H1 (cell line): ENCODE measurements around the gene SHISAL1. TPM values are rescaled to one million over a fixed set of nuclear protein-coding genes. Genes with fewer than 3 reads are reported as not detected.

ENCODE experiments used
- CTCF ChIA-PET: fragments of 300-600 bp; sonication (Branson Sonifier 250); formaldehyde crosslinking; loops from one replicate; lab custom pipeline; 2021; ENCODE audit not compliant: partially characterized antibody; lab: Charles Lee
- POLR2A ChIA-PET: fragments of 300-600 bp; sonication (Branson Sonifier 250); formaldehyde crosslinking; loops from one replicate; lab custom pipeline; 2021; ENCODE audit warnings: inconsistent platforms; ENCODE audit not compliant: partially characterized antibody; lab: Charles Lee
- DNase-seq, 2 experiments: peaks; one replicate each; pipeline versions ENCODE4 v3.0.0 to v3.0.0-alpha.2; 2010 to 2022; ENCODE audit warnings: low spot score in 2 of 2, low read depth in 1 of 2, mixed read lengths in 1 of 2
- FAIRE-seq: peaks from 2 replicates; lab custom pipeline; 2011; peaks lifted over from hg19 to GRCh38; lab: Jason Lieb, UNC
- H2AFZ ChIP-seq: 2 replicates; pipeline ENCODE4 v1.8.1; 2012; ENCODE audit warnings: low read length, inconsistent platforms
- H2AK5ac ChIP-seq: 2 replicates; pipeline ENCODE4 v1.6.1; 2013; ENCODE audit warnings: low read depth, low read length
- H2BK120ac ChIP-seq: replicated peaks from 2 replicates; pipeline ENCODE3; 2013; ENCODE audit warnings: low read depth, low read length, inconsistent platforms
- H2BK12ac ChIP-seq: 2 replicates; pipeline ENCODE4 v1.6.1; 2013; ENCODE audit warnings: low read depth, low read length
- H2BK15ac ChIP-seq: 2 replicates; pipeline ENCODE4 v1.6.1; 2013; ENCODE audit warnings: low read length
- H2BK20ac ChIP-seq: 2 replicates; pipeline ENCODE4 v1.6.1; 2013; ENCODE audit warnings: low read length
- H2BK5ac ChIP-seq: 2 replicates; pipeline ENCODE4 v1.6.1; 2013; ENCODE audit warnings: low read depth, low read length
- H3K14ac ChIP-seq: 2 replicates; pipeline ENCODE4 v1.6.1; 2013; ENCODE audit warnings: inconsistent platforms; ENCODE audit not compliant: insufficient read length
- H3K18ac ChIP-seq: 2 replicates; pipeline ENCODE4 v1.6.1; 2013; ENCODE audit warnings: low read length; ENCODE audit errors: extremely low read depth
- H3K23ac ChIP-seq: 2 replicates; pipeline ENCODE4 v1.6.1; 2013; ENCODE audit warnings: inconsistent platforms; ENCODE audit not compliant: insufficient read length
- H3K23me2 ChIP-seq: 2 replicates; pipeline ENCODE4 v1.6.1; 2013; ENCODE audit warnings: low read depth, low read length
- H3K27ac ChIP-seq: 2 replicates; pipeline ENCODE4 v1.6.1; 2011; ENCODE audit warnings: low read depth, low read length, inconsistent platforms
- H3K27me3 ChIP-seq, 4 experiments: replicated peaks in 1 of 4; 1 replicate in 1 of 4; 2 replicates in 3 of 4; pipeline versions ENCODE4 v1.6.1 to v1.8.1; 2011 to 2013; ENCODE audit warnings: low read length in 3 of 4, mild to moderate bottlenecking in 3 of 4, inconsistent platforms in 2 of 4, mixed read lengths in 2 of 4, moderate library complexity in 1 of 4; ENCODE audit not compliant: control insufficient read depth in 3 of 4, insufficient read depth in 3 of 4; ENCODE audit errors: extremely low read depth in 1 of 4
- H3K36me3 ChIP-seq, 4 experiments: 2 replicates each; pipeline versions ENCODE4 v1.6.1 to v1.8.1; 2011 to 2013; ENCODE audit warnings: mild to moderate bottlenecking in 4 of 4, low read length in 3 of 4, moderate library complexity in 2 of 4, control low read depth in 1 of 4, inconsistent platforms in 1 of 4; ENCODE audit not compliant: insufficient read depth in 4 of 4, control insufficient read depth in 2 of 4
- H3K4ac ChIP-seq: replicated peaks from 2 replicates; pipeline ENCODE3; 2013; ENCODE audit warnings: low read length, low read depth, mixed read lengths, inconsistent platforms; ENCODE audit not compliant: insufficient read length
- H3K4me1 ChIP-seq, 4 experiments: replicated peaks in 1 of 4; 1 replicate in 1 of 4; 2 replicates in 3 of 4; pipeline versions ENCODE4 v1.6.1 to v1.8.1; 2011 to 2013; ENCODE audit warnings: low read length in 3 of 4, inconsistent platforms in 2 of 4, mixed read lengths in 1 of 4; ENCODE audit not compliant: insufficient read depth in 4 of 4, control insufficient read depth in 3 of 4
- H3K4me2 ChIP-seq, 2 experiments: 2 replicates each; pipeline versions ENCODE4 v1.6.1 to v1.8.1; 2011 to 2013; ENCODE audit warnings: low read depth in 2 of 2, low read length in 2 of 2, control low read depth in 1 of 2, inconsistent platforms in 1 of 2, mild to moderate bottlenecking in 1 of 2; ENCODE audit not compliant: insufficient read depth in 1 of 2
- H3K4me3 ChIP-seq, 4 experiments: fragments of 200-600, 300-600 bp in 1 of 4; sonication (generic), shearing (Covaris generic), sonication (Bioruptor Twin) in 1 of 4; 2 replicates each; pipeline versions ENCODE4 v1.5.1 to v1.8.1; 2011 to 2016; ENCODE audit warnings: low read length in 4 of 4, low read depth in 3 of 4, control low read depth in 2 of 4, inconsistent platforms in 2 of 4, mild to moderate bottlenecking in 2 of 4, mixed read lengths in 1 of 4, moderate library complexity in 1 of 4; ENCODE audit not compliant: insufficient read depth in 2 of 4; ENCODE audit errors: extremely low read depth in 1 of 4
- H3K56ac ChIP-seq: replicated peaks from 2 replicates; pipeline ENCODE3; 2013; ENCODE audit warnings: low read depth, mild to moderate bottlenecking, mixed read lengths, low read length, inconsistent platforms; ENCODE audit not compliant: insufficient read length
- H3K79me1 ChIP-seq: 2 replicates; pipeline ENCODE4 v1.6.1; 2013; ENCODE audit warnings: low read depth, low read length, control low read depth
- H3K79me2 ChIP-seq, 2 experiments: 2 replicates each; pipeline versions ENCODE4 v1.6.1 to v1.8.1; 2012 to 2013; ENCODE audit warnings: low read length in 2 of 2, mild to moderate bottlenecking in 2 of 2, inconsistent platforms in 1 of 2; ENCODE audit not compliant: insufficient read depth in 2 of 2, control insufficient read depth in 1 of 2
- H3K9ac ChIP-seq, 4 experiments: replicated peaks in 1 of 4; 1 replicate in 1 of 4; 2 replicates in 3 of 4; pipeline versions ENCODE4 v1.6.1 to v1.8.1; 2011 to 2013; ENCODE audit warnings: low read depth in 3 of 4, low read length in 3 of 4, control low read depth in 2 of 4, mild to moderate bottlenecking in 2 of 4, moderate library complexity in 2 of 4, inconsistent platforms in 1 of 4; ENCODE audit errors: extremely low read depth in 1 of 4
- H3K9me3 ChIP-seq, 2 experiments: 2 replicates each; pipeline versions ENCODE4 v1.6.1 to v1.8.1; 2012 to 2013; ENCODE audit warnings: mild to moderate bottlenecking in 2 of 2, moderate library complexity in 2 of 2, control low read depth in 1 of 2, inconsistent platforms in 1 of 2, low read depth in 1 of 2, low read length in 1 of 2, mixed read lengths in 1 of 2; ENCODE audit not compliant: insufficient read depth in 2 of 2
- H4K20me1 ChIP-seq, 2 experiments: replicated peaks in 1 of 2; 2 replicates each; pipeline versions ENCODE3 to v1.8.1; 2011 to 2013; ENCODE audit warnings: inconsistent platforms in 2 of 2, low read length in 2 of 2, mild to moderate bottlenecking in 1 of 2; ENCODE audit not compliant: insufficient read depth in 2 of 2, control insufficient read depth in 1 of 2
- H4K5ac ChIP-seq: 2 replicates; pipeline ENCODE4 v1.6.1; 2013; ENCODE audit warnings: low read length, low read depth, mixed read lengths, inconsistent platforms; ENCODE audit not compliant: insufficient read length
- H4K8ac ChIP-seq: 2 replicates; pipeline ENCODE4 v1.8.0; 2013; ENCODE audit warnings: mild to moderate bottlenecking, moderate library complexity, low read length, inconsistent platforms; ENCODE audit not compliant: insufficient read depth; ENCODE audit errors: extremely low read depth
- H4K91ac ChIP-seq: replicated peaks from 2 replicates; pipeline ENCODE3; 2013; ENCODE audit warnings: low read length, mixed read lengths, inconsistent platforms; ENCODE audit not compliant: insufficient read length
- BRCA1 ChIP-seq: IDR thresholded peaks from 2 replicates; pipeline ENCODE4 v1.6.1; 2012; ENCODE audit warnings: low read depth, low read length, improper control_type of control experiment
- CBX8 ChIP-seq: fragments of 300-800, 300-1000 bp; sonication (generic); IDR thresholded peaks from 2 replicates; pipeline ENCODE4 v1.7.1; 2016; ENCODE audit warnings: low read depth, low read length, borderline replicate concordance
- KDM1A ChIP-seq: fragments of 200-600, 300-600 bp; sonication (generic); IDR thresholded peaks from 2 replicates; pipeline ENCODE4 v1.7.1; 2016; ENCODE audit warnings: mild to moderate bottlenecking, low read length, borderline replicate concordance
- KDM4A ChIP-seq: IDR thresholded peaks from one replicate; pipeline ENCODE4 v1.7.1; 2012; ENCODE audit warnings: low read depth, mild to moderate bottlenecking, moderate library complexity, low read length, inconsistent platforms; ENCODE audit not compliant: severe bottlenecking
- RAD21 ChIP-seq, 2 experiments: IDR thresholded peaks in 1 of 2; conservative IDR thresholded peaks in 1 of 2; 2 replicates each; pipeline ENCODE4 v1.6.1; 2011; ENCODE audit warnings: low read depth in 2 of 2, low read length in 2 of 2, improper control_type of control experiment in 1 of 2, inconsistent platforms in 1 of 2, mild to moderate bottlenecking in 1 of 2, moderate library complexity in 1 of 2
- WGBS, 2 experiments: shearing (Covaris generic) in 1 of 2; methylation state at CpG; one replicate each; pipeline versions ENCODE4 v1.1.6 to v1.1.7; 2013 to 2015; ENCODE audit warnings: low lambda C conversion rate in 2 of 2, mixed read lengths in 2 of 2, inconsistent platforms in 1 of 2, low coverage in 1 of 2, missing lambda C conversion rate in 1 of 2; ENCODE audit not compliant: insufficient replicate concordance in 2 of 2, insufficient coverage in 1 of 2, insufficient read length in 1 of 2; ENCODE audit errors: extremely low coverage in 1 of 2, missing lambda C conversion rate in 1 of 2; 5-methylcytosine and 5-hydroxymethylcytosine counted together
- polyA plus RNA-seq, 7 experiments: library from polyadenylated mRNA; depleted of rRNA in 3 of 7; stranded (reverse) in 5 of 7; unstranded in 2 of 7; fragments of >200 nt in 5 of 7; fragments of 200-250 nt in 2 of 7; gene quantifications; 1 replicate in 5 of 7; 2 replicates in 1 of 7; 4 replicates in 1 of 7; pipeline versions ENCODE4 v1.2.1 to v1.2.3, GENCODE V29; 2011 to 2013; ENCODE audit warnings: missing spikeins in 2 of 7, mixed read lengths in 2 of 7
- total RNA-seq: library from RNA; stranded (reverse); fragmentation: NEBNext Ultra II Directional; extraction: Animal tissue kit (Norgen Biotek cat#: 25700); gene quantifications from 2 replicates; pipeline ENCODE4 v1.2.1, GENCODE V29; 2021

SHISAL1 gene
- total and polyA plus RNA-seq, 2 of the 8 experiments (the other 6 are each of a cell fraction or from before 2014, with no cell fraction given) = 3.7 to 5.8 TPM

DNA sequence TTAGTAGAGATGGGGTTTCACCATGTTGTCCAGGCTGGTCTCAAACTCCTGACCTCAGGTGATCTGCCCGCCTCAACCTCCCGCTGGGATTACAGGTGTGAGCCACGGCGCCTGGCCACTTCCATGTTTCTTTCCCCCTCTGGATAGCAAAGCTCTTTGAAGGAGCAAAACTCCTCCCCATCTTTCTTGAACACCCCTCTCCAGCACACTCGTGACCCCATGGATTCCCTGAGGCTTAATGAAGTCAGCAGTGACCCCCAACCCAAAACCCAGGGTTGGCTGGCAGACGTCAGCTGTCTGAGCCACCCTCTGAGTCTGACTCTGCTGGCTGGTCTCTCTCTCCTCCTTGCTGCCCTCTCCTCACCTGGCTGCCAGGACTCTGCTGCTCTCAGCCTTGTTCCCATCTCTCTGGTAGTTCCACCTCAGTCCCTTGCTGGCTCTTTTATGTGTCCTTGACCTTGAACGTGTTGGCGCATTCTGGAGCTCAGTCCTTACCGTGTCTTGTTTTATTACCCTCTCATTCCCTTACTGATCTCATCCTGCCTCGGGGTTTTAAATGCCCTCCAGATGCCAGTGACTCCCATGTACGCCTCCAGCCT is 87.6 kb downstream of the SHISAL1 start:
- Histone ChIP-seq H3K27me3 (no peaks in the 10 kb centered on the region), H3K9ac (no peak overlapping the region), H4K91ac (no peak overlapping the region), H3K14ac (no peak overlapping the region), H3K36me3 (no peaks in the 10 kb centered on the region), H3K9me3 (peaks cover 5 to 9% of the 10 kb centered on the region in 2 experiments; a peak in 1 of 4 replicates), H3K4me3 (no peak overlapping the region), H3K56ac (no peak overlapping the region), H2BK12ac (no peak overlapping the region), H2BK5ac (no peak overlapping the region), H4K8ac (no peak overlapping the region), H2BK15ac (no peak overlapping the region), H3K4ac (no peak overlapping the region), H4K20me1 (no peaks in the 10 kb centered on the region), H3K27ac (no peak overlapping the region), H2BK120ac (no peak overlapping the region), H3K23ac (no peak overlapping the region), H3K23me2 (no peaks in the 10 kb centered on the region), H3K18ac (no peak overlapping the region), H3K79me2 (no peaks in the 10 kb centered on the region), H2BK20ac (no peak overlapping the region), H3K4me2 (no peak overlapping the region), H4K5ac (no peak overlapping the region), H3K4me1 (no peaks in the 10 kb centered on the region), H2AK5ac (no peak overlapping the region), H3K79me1 (no peaks in the 10 kb centered on the region), H2AFZ (no peak overlapping the region)
- CTCF ChIA-PET = interaction anchor here (0.6 kb wide), 1 partner anchor 425 kb away, joined by 3 read pairs; no protein-coding TSS in a partner anchor
- DNase-seq (peak in 1 of 2 experiments; percentile 31), FAIRE-seq (no peak)
- POLR2A ChIA-PET = no interaction called here
- 95% methylated on average over 10 of the region's 11 CpGs; no CpG with 5 or more reads in 1 of the 2 experiments for WGBS, 2 experiments
- TF ChIP-seq KDM1A (no peak), BRCA1 (no peak), CBX8 (no peak), KDM4A (no peak), RAD21 (IDR thresholded peaks at IDR 0.05 in 1 of 2, conservative IDR thresholded peaks at IDR 0.05 in 1 of 2; ENCODE audit: low read depth in 2 of 2, low read length in 2 of 2) (no peak)
